Activated CD8-positive, alpha-beta memory T cell treated with anti-CD3 and anti-CD28 coated beads for 1 hour (primary cell): ENCODE results near the gene HOXD13.

Source experiments
- DNase-seq, 2 donors: peaks; one replicate each; pipeline ENCODE4 v3.0.0-alpha.2; 2020; ENCODE audit warnings: low read depth in 1 of 2; ENCODE audit errors: extremely low read depth in 1 of 2

The HOXD13 gene

DNA sequence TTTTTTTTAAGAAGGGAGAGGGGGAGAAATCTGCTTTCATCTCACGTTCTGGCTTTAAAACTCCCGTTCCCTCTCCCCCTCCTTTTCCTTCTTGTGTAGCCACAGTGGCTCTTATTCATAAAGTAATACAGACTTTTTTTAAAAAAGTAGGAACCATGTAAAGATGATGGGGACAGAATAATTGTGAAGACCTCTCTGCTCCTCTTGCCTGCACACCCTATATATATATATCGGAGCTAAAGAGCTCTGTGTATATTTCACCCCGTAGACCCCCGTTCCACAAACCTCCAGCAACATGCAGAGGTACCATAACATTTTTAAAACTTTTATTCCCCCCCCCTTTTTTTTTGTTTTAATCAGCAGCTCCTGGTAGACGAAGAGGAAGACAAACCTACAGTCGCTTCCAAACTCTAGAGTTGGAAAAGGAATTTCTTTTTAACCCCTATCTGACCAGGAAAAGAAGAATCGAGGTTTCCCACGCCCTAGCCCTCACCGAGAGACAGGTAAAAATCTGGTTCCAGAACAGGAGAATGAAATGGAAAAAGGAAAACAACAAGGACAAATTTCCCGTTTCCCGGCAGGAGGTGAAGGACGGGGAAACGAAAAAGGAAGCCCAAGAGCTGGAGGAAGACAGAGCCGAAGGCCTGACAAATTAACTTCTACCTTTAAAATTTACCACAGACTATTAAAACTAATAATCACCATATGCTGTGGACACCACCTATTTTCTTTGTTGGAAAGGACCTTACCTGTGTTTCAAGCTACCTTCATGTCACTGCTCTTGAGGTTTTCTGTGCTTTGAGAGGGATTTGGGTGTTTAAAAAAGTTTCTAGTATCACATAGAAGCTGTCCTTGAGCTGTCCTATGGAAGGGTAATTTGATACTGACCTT, 38.7 kb downstream of the HOXD13 start:
- no peak for DNase-seq

DNA sequence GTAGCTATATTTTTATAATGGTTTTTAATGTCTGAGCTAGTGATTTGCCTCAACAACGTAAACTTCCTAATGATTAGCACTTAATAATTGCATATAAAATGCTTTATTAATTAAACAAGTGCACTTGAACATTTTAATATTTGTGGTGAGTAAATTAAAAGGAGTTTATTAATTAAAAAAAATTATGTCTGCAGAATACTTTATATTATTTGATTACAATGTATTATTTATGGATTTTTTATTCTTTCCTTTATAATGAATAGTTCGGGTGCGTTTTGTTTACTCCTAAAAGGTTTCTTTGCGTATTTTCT, 39.3 kb downstream of the HOXD13 start:
- DNase-seq, result no peak

DNA sequence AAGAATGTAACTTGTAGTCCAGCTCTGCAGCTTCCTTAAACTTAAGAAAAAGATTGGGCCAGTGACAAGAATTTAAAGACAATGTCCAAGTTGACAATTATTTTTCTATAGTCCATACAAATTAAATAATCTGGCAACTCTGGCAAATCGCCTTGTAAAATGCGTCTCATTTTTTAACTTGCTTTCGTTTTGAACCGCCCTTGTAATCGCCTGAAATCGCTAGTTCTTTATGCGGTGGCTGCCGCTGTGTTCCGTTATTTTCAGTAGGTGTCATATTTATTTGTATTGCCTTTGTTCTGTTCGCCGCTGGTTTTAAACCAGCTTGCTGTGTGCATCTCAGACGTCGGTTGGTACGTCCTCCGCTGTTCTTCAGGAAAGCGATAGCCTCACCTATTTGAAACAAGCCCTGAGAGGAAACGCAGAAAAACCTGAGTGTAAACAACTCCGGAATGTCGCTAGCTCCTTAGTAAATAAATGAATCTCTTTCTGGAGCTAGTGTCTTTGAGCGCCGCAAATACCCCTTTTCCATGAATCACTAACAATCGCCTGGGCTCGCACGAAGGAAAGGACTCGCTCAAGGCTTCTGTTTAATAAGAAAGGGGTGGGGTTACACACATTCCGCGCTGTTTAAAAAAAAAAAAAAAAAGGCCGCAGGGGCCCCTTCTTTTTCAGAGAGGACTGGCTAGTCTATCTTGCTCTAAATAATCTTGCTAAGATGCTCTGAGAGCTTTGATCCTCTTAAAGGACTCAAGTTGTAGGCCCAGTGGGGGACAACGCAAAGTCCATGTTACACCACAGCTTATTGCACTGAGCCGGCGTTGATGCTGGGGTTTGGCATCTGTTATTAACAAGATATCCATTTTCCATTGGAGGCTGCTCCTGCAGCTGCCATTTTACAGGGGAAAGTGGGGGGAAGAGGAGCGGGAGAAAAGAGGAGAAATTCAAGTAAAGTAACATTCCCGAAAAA, 40.0 kb downstream of the HOXD13 start:
- no peak for DNase-seq

DNA sequence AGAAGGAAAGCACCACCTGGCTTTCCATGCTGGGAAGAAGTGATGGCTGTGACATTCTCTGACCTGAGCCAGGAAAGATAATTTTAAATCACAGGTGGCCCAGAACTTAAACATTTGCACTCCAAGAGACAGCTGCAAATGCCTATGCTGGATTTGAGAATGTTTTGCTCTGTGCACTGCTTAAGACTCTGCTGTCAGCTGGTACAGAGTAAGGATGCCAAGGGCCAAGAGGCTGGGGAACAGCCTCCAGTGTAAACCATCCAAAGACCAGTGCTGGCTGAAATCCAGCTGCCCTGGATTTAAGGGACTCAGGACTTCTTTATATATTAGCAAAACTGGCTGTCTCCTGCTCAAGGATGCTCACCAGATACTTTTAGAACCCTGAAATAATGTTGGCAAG, 40.9 kb downstream of the HOXD13 start:
- no peak for DNase-seq

DNA sequence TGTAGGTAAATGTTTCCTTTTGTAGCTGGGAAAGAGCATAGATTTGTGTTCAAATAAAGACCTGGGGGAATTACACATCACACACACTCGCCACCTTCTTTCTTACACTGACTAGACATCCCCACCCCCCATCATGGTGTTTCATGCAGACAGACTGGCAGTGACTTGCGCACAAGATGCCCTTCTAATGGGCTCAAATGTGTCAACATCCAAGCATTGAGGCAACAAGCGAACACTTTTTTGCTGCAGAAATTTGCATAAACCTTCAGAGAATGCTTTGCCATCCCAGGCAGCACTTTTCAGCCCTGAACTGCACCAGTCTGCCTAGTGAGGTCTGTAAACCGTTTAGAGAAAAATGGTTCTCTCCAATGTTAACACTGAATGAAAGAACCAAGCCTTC, 41.5 kb downstream of the HOXD13 start:
- DNase-seq, result no peak

DNA sequence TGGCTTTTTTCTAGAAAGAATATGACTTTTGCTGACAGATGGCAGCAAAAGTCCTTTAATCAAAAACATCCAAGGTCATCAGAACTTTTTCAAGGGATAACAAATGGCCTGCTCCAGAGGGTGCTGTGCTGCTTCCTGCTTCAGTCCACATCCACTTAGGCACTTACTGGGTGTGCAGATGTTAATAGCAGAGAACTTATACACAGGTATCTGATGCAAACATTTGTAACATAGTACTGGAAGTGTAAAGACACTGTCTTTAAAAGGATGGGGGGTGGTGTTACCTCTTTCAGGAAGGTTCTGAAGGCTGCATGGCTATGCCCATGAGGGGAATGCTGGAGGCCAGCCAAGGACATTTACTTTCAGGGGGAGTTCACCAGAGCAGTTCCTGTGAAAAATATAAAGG, 42.5 kb downstream of the HOXD13 start:
- DNase-seq, result no peak

DNA sequence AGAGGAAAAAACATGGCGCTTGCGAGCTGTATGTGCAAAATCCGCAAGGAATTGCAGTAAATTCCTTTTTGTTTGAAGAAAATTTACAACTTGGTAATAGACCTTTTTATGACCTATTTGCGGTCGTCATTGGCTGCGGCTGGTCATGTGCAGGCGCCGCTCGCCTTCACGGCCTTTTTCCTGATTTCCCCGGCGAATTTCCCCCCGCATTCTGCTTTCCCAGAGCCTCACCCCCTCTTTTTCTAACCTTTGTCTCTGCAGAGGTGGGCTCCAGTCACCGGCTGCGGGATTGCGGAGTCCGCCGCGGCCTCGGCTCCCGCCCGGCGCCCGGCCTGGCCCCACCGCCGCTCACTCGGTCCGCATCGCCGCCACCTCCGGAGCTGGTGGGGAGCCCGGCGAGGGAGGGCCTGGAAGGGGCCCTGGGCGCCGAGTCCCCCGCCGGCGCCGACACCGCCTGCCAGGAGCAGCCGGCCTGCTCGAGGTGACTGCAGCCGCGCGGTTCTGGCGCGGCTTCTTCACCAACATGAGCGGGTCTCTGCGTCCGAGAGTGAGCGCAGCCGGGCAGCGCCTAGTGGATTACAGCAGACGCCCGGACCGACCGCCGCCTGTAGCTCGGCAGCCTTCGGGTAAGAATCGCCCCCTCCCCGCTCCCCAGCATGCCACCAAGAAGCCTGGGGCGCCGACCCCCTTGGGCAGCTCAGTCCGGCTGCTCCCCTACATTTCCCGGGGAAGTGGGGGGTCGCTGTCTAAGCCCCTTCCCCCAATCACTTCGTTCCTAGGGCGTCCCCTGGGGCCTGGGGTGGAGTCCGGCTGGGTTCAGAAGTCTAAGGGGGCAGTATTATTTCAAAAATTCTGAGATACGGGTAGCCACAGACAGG, 44.1 kb downstream of the HOXD13 start:
- DNase-seq, result no peak

DNA sequence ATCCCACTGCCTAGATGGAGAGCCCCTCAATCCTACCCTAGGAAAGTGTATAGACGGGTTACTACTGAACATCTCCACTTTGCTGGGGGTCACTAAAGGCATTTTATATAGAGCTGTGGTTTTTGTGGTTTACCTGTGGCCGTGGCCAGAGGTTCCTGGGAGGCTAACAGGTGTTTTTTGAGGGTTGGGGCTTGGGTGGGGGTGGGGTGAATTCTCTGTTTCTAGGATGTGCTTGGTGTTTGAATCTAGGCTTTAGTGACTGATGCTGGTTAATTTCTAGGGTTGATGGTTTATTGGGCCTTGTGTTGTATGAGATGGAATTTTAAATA, 44.7 kb downstream of the HOXD13 start:
- no peak for DNase-seq

DNA sequence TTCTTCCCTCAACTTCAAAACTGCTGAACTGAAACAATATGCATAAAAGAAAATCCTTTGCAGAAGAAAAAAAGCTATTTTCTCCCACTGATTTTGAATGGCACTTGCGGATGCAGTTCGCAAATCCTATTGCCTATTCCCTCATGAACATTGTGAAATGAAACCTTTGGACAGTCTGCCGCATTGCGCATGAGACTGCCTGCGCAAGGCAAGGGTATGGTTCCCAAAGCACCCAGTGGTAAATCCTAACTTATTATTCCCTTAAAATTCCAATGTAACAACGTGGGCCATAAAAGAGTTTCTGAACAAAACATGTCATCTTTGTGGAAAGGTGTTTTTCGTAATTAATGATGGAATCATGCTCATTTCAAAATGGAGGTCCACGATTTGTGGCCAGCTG, 45.4 kb downstream of the HOXD13 start:
- no peak for DNase-seq

DNA sequence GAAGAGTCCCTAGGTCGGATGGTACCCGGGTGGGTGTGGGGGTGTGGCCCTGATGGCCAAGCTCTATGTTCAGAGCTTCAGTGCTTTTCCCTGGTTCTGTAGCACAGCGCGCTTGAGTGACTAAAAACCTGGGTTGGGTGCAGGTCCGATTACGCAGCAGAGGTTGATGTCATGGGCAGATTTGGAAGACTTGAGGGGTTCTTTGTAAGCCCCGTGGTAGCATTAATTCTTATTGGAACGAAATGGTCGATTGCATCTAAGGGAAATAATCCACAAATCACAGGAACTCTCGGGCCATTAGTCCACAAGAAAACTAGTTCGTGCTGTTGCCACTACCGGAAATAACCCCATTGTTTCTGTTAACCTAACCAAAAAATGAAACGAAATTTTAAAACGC, 46.0 kb downstream of the HOXD13 start:
- DNase-seq, result no peak

DNA sequence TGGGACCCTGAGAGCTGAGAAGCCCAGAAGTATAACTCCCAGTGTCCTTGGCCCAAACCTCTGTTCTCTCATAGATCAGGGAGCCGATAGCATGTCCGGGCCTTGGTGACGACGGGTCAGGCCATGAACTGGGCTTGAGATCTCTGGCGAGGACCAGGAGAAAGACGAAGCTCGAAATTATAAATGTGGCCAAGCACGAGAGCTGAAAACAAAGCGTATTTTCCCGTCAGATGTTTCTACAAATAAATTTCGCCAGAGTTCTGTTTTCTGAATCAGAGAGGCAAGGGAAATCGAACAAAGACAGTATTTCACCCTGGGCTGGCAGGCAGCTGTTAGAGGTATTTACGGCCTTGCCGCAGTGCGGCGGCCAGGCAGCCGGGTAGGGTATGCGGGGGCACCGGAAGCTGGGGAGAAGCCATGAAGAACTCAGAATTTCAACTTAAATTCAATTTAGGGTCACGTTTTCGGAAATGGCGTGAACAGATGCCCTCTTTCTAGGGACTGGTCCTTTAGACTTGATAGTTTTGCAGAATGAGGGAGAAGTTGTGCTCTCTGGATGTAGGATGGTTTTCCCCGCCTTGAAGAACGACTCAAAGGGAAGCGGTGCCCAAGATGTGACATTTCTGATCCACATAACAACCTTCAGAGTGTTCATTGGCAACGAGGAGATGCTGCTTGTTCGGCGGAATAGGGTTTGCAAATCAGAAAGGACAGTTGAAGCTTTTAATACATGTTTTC, 46.6 kb downstream of the HOXD13 start:
- no peak for DNase-seq

DNA sequence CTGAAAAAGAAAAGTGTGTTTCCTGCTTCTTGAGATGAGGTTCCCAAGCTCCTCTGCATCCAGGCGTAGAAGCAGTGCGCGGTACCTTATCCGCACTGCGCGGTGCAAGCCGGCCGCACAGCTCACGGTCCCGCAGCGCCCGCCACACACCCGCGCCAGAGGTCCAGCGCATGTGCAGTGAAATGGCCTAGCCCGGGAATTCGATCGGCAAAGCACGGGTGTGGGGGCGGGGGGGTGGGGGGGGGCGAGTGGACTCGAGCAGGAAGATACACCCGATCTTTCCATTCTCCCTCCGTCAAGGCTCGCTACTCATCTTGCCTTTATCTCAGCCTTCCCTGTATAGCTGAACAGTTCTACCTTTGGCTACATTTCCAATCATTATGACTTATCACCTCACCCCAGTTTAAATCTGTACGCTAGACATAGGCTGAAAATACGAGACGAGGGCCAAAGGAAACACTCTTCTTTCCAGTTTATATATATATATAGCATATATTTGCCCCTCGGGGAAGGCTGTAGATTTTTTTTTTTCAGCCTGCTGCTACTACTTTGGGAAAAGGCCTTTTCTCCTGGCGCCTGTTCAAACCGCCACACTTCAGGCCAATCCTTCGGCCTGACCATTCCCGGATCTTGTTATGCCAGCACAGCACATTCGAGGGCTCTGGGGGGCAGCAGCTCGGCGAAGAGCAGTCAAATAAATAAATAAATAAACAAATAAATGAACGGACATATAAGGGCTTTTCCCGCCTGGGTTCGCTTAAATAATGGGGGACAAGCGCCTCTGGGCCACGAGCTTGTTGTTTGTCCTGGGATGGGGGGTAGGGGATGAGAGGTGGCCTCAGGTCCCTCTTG, 47.4 kb downstream of the HOXD13 start:
- DNase-seq, result no peak

DNA sequence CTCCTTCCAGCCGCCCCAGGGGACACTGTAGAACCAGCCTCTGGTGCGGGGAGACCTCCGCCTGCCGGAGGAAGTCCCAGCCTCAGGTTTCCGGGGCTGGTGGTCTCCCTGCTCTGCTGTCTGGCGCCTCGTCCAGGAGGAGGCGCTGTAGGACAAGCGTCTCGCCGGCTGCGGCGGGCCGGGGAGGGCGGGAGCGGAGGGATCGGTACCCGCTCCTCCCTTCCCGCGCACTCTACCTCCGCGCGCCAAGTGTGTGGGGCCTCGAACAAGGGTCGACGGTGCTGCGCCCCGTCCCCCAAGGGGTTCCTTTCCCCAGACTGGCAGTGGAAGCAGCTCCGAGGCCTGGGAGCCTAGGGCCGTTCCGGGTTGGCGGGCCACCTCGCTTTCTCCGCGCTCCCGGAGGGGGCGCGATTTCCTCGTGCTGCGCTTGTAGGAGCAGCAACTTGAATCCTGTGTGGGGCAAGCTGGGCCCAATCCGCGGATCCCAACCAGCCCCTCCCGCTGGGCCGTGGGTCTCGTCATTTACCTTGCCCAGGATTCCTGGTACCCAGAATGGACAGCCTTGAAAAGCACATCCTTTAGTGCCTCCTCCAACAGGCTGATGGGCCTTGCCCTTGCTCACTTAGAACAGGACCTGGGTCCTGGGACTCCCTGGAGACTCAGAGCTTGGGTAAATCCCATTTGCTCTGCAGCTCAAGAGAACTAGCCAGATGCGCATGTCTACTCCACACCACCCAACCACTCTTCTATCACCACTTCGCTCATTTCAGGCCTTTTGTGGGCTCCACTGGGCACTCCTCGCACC, 48.2 kb downstream of the HOXD13 start:
- DNase-seq, result peak; percentile 38 to 47

DNA sequence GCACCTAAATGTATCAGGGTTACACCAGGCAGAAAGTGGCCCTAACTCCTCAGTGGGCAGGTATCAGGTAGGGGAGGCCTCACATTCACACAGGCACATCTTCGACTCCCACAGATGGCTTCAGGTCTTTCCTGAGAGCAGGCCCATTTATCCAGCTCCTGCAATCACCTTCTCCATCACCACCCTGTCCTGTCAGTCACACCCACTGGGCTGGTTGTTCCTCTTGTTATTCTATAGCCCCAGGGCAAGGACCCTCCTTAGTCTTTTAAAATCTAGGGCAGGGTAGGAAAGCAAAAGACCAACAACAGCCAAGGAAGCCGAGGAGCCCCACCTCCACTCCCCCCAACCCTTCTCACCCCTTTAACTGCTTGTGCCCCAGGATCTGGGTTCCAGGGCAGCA, 49.8 kb downstream of the HOXD13 start:
- no peak for DNase-seq
